HG03175 (cell line): Measurements from ENCODE around the gene RAB3IL1.
"Not testable (repeated sequence)": the region's sequence is repeated elsewhere in the genome, so short reads cannot be mapped to it uniquely, and the experiment has no call there.

Source experiments
- ATAC-seq: cut with Tn5 transposase; IDR thresholded peaks from one replicate; pipeline ENCODE4 v1.9.1; 2021; ENCODE audit warnings: mild to moderate bottlenecking, moderate library complexity; ENCODE audit not compliant: unreplicated experiment

Gene RAB3IL1

DNA sequence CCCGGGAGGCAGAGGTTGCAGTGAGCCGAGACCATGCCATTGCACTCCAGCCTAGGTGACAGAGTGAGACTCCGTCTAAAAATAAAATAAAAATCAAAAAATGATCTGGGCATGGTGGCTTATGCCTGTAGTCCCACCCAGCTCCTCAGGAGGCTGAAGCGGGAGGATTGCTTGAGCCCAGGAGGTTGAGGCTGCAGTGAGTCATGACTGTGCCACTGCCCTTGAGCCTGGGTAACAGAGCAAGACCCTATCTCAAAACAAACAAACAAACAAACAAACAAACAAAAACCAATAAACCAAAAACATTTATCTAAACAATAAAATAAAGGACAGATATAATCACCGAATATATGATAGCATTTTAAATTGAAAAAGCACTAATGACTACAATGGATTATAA, 36.3 kb upstream of the RAB3IL1 start:
- not testable (repeated sequence) for ATAC-seq

DNA sequence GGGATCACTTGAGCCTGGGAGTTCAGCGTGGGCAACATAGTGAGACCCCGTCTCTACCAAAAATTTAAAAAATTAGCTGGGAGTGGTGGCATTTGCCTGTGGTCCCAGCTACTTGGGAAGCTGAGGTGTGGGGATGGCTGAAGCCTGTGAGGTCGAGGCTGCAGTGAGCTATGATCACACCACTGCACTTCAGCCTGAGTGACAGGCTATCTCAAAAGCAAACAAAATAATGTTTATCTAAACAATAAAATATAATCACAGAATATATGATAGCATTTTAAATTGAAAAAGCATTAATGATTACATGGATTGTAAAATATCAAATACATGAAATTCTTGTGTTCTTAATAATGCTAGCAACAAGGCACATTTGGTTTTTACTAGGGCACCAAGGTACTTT, 35.5 kb upstream of the RAB3IL1 start:
- no peak for ATAC-seq

DNA sequence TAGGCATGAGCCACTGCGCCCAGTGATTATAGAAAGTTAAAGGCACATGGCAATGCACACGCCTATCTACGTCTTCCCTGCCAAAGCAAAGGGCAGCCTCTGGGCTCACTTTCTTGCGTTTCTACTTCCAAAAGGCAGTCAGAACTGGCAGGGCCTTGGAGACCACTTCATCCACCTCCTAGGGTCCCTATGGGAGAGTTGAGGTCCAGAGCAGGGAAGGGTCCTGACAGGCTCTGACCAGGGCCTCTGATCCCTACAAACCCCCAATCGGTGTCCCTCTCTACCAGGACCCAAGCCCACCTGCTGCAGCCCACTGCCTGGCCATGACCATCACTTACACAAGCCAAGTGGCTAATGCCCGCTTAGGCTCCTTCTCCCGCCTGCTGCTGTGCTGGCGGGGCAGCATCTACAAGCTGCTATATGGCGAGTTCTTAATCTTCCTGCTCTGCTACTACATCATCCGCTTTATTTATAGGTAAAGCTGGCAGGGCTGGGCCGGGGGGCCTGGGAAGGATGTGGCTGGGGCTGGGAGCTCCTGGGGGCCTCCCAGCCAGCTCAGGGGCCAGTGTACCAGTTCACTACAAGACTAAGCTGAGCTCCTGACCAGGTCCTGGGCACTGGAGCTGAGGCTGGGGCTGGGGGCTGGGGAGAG, 34.2 kb upstream of the RAB3IL1 start:
- no peak for ATAC-seq

DNA sequence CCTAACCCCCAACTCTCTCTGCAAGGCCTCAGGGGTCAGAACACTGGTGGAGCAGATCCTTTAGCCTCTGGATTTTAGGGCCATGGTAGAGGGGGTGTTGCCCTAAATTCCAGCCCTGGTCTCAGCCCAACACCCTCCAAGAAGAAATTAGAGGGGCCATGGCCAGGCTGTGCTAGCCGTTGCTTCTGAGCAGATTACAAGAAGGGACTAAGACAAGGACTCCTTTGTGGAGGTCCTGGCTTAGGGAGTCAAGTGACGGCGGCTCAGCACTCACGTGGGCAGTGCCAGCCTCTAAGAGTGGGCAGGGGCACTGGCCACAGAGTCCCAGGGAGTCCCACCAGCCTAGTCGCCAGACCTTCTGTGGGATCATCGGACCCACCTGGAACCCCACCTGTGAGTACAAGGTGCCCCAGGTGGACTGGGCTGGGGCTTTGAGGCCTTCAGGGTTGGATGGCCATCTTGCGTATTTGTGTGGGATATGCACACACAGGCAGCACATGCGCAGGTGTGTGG, 32.7 kb upstream of the RAB3IL1 start, which contains the start of gene BEST1:
TSS of gene BEST1 (plus strand) at position 317 of the 513 bp plus-strand sequence. CDS start 1,456 bp downstream, outside the sequence.
- no peak for ATAC-seq

DNA sequence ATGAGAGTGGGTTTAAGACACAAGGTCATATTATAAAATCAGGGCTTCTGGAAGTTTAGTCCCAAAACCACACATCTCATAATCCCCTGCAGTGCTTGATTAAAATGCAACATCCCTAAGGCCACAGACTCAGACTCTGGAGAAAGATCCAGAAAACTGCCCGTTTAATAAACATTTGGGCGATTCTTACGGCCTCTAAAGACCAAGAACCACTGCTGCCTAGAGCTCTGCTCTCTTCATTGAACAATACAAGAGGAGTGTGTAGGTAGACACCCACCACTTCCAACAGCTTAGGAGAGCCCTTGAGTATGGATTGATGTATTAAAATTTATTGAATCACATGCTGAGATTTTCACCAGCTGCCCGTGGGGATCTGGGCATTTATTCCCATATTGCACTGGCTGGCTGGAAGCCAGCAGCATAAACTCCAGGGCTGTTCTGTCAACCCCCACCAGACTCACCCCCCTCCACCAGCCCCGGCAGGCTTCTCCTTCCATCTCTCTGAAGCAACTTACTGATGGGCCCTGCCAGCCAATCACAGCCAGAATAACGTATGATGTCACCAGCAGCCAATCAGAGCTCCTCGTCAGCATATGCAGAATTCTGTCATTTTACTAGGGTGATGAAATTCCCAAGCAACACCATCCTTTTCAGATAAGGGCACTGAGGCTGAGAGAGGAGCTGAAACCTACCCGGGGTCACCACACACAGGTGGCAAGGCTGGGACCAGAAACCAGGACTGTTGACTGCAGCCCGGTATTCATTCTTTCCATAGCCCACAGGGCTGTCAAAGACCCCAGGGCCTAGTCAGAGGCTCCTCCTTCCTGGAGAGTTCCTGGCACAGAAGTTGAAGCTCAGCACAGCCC, 32.0 kb upstream of the RAB3IL1 start:
- ATAC-seq, result no peak

DNA sequence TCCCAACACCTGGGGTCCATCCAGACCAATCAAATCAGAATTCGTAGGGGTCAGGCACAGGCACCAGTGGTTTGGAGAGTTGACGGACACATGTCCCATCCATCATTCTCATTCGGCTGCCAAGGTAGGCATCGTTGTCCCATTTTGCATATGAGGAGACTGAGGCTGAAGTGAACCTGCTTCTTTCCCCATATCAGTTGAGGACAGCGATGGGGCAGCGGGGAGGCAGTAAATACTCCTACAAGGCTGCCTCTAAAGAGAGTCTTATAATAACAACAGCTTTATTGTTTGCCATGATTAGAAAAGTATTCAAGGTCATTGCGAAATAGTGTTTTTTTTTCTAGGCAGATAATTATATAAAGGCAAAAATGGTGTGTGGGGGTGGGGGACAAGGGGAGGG, 31.1 kb upstream of the RAB3IL1 start:
- no peak for ATAC-seq

DNA sequence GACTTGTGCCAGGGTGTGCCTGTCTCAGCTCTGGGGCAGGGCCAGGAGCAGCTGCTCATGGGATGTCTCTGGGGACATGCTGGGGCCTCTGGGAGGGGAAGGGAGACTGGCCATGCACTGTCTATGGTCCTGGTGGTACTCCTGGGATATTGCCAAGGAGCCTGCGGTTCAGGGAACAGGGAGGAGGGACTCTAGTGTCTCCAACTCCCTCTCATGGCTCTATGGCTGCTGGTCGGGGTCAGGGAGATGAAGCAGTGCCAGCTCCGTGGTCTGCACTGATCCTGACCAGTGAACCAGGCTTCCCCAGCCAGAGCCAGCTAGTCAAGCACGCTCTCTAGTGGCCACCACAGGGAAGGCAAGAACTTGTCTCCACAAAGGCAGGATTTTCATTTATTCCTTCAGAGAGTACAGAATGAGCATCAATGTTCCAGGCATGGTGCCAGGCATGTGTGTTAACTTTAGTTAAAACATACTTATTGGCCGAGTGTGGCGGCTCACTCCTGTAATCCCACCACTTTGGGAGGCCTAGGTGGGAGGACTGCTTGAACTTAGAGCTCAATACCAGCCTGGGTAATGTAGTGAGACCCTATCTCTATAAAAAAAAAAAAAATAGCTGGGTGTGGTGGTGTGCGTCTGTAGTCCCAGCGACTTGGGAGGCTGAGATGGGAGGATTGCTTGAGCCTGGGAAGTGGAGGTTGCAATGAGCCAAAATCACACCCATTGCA, 30.3 kb upstream of the RAB3IL1 start:
- no peak for ATAC-seq

DNA sequence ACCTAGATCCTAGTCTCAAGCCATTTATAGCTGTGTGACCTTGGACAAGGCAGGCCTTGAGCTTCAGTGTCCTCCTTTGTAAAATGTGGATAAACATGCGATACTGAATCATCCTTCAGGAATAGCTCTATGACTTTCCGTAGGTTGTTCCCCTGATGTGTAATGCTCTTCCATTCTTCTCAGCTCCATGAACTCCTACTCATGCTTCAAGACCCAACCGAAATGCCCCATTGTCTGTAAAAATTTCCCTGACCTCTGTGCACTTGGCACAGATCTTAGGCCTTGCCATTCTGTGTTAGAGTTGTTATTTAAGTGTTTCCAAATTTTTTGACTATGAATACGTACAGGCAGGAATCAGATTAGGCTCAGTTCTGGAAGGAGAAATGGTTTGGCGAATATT, 29.5 kb upstream of the RAB3IL1 start:
- ATAC-seq, result no peak

DNA sequence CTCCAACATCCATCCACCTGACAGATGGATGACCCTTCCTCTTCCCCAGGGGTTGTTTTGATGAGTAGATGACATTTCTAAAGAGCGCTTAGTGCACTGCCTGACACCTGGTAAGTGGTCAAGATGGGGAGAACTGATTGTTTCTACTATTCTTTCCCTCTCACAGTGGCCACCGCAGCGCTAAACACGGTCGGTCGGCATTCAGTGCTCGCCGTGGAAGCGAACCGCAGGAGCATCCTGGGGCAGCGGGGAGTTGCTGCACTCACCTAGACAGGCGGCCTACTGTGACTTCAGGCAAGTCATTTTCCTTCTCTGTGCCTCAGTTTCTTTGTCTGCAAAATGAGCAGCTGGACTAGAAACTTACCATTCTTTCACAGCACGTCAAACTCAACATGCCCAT, 27.8 kb upstream of the RAB3IL1 start:
- no peak for ATAC-seq

DNA sequence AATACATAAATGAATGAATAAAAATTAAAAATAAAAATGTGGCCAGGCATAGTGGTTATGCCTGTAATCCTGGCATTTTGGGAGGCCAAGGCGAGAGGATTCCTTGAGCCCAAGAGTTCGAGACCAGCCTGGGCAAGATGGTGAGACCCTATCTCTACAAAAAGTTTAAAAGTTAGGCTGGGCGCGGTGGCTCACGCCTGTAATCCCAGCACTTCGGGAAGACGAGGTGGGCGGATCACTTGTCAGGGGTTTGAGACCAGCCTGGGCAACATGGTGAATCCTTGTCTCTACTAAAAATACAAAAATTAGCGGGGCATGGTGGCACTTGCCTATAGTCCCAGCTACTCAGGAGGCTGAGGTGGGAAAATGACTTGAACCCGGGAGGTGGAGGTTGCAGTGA, 23.1 kb upstream of the RAB3IL1 start:
- ATAC-seq, result no peak

DNA sequence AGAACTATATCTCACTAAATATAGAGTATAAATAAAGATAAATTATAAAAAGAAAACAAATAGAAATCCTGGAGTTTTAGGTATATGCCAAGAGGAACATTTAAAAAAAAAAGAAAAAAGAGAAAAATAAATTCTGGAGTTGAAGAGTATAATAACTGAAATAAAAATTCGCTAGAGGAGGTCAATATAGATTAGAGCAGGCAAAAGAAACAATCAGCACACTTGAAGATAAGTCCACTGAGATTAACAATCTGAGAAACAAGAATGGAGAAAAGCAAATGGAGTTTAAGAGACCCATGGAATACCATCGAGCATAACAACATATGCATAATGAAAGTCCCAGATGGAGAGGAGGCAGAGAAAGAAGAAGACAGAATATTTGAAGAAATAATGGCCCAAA, 18.5 kb upstream of the RAB3IL1 start:
- no peak for ATAC-seq

DNA sequence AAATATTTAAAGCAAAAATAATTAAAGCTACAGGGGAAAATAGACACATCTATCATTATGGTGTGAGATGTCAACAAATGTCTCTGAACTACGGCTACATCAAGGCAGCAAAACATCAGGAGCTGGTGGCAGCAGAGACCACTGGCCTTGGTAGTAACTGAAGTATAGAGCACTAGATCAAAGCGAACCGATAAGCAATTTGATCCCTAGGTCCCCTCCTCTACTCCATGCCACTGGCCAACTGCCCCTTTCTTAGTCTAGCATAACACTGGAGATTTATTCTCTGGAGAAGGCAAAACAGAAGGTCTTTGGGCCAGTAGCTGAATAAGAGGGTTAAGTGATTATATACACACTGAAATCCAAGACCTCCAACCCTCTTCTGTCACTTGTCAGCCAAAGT, 13.6 kb upstream of the RAB3IL1 start:
- no peak for ATAC-seq

DNA sequence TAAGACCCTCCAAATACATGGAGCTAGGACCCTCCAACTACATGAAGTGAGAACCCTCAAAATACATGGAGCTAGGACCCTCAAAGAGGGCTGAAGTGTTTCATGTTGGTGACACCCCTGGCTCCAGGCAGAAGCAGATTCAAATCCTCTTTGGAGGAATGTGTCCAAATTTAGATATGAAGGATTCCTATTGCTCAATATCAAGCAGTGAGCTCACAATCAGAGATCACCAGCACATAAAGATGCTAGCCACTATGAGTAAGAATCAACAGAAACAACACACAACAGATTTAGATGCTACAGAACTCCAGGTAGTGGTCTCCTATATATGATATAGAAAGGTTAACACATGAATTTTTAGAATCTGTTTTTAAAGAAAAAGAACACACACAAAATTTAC, 11.2 kb upstream of the RAB3IL1 start:
- ATAC-seq, result no peak

DNA sequence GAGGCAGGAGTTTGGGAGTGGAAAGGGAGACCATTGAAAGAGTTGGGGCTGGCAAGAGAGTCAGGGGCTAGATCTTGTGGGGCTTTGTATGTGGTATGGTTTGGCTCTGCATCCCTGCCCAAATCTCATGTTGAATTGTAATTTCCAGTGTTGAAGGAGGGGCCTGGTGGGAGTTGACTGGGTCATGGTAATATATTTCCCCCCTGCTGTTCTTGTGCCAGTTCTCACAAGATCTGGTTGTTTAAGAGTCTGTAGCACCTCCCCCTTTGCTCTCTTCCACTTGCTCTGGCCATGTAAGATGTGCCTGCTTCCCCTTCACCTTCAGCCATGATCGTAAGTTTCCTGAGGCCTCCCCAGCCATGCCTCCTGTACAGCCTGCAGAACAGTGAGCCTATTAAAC, 10.1 kb upstream of the RAB3IL1 start:
- no peak for ATAC-seq

DNA sequence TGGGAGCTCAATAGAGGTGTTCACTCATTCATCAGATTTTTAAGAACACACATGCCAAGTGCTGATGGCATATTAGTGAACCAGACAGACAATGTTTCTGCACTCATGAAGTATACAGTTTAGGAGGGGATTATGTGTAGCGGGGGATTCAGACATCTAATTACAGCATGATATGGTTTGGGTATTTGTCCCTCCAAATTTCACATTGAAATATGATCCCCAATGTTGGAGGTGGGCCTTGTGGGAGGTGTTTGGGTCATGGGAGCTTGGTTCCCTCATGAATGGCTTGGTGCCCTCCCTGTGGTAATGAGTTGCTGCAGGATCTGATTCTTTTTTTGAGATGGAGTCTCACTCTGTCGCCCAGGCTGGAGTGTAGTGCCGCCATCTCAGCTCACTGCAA, 8.9 kb upstream of the RAB3IL1 start:
- no peak for ATAC-seq

DNA sequence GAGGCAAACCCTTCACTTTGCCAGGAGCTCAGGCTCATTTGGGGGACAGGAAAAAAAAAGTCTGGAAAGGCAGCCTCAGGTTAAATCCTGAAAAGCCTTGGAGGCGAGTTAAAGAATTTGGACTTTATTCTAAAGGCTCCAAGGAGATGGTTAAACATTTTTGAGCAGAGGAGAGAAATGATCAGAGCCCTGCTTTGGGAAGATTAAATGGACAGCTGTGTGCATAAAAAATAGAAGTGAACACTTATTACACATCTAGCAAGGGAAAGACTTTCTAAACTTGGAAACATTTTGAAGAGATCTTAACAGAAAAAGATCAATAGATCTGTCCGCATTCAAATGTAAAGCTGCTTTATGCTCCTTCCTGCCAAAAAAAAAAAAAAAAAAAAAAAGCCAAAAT, 8.4 kb upstream of the RAB3IL1 start:
- no peak for ATAC-seq

DNA sequence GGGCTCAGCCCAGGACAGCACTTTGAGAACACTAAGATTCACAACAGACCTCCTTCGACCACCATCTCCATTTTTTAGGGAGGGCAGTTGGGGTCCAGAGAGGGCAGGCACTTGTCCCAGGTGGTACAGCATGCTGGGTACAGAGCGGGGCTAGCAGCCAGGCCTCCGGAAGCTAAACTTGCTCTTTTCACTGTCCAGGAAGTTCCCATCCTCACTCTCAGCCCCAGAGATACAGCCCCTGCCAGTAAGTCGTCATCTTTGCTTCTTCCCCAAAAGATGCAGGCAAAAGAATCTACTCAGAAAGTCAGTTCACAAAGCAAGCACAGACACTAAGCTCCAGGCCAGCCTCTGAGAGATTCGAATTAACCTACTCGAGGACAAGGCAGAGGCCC, 6.7 kb upstream of the RAB3IL1 start:
- no peak for ATAC-seq

DNA sequence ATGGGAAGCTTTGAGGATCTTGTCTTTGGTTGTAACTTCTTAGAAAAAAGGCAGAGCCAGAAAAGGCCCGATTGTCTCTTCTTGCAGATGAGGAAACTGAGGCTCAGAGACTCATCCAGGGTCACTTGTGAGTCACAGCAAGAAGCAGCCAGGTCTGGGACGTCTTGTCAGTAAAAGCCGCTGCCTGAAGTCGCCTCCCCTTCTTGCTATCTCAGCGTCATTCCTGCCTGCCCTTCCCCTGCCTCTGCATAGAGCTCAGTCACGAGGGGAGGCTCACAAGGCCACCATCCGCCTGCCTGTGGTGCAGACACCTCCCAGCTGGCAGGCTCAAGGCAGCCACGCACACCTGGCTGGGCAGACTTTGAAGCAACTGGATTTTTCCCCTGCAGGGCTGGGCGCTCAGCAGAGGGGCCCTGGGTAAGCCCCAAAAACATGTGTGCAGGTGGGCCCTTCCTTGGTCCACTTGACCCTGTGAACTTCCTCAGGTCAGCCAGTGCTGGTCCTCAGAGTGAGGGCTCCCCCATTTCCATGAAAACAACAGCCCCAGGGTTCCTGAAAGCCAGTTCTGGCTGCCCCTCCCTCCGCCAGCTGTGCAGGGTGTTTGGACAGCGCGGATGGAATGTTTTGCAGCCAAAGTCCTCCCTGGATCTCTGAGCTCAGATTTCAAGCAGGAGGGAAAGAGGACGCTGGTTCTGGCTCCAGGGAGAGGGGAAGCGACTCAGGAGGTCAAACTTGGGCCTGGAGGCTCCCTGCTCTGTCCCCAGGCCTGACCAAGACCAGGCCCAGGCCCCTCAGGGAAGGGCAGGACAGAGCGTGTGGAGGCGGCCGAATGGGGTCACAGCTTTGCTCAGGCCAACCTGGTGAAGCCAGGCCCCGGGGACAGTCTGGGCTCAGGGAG, 6.0 kb upstream of the RAB3IL1 start:
- ATAC-seq, result no peak

DNA sequence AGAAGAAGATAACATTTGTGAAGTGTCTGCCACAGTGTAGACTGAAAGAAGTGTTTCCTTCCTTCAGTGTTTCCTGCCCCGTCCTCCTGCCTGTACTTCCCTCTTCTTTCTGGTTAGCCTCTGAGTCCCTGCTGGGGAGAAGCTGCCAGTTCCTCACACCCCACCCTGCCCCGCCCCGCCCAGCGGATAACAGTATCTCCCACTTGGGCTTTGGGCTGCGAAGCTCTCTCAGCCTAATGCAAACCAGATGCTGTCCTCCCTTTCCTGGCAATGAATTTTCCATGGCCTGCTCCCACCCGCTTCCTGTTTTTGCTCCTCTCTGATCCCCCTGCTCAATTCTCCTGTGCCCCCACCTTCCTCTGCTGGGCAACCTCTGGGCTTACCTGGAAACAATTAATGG, 5.2 kb upstream of the RAB3IL1 start:
- ATAC-seq, result no peak

DNA sequence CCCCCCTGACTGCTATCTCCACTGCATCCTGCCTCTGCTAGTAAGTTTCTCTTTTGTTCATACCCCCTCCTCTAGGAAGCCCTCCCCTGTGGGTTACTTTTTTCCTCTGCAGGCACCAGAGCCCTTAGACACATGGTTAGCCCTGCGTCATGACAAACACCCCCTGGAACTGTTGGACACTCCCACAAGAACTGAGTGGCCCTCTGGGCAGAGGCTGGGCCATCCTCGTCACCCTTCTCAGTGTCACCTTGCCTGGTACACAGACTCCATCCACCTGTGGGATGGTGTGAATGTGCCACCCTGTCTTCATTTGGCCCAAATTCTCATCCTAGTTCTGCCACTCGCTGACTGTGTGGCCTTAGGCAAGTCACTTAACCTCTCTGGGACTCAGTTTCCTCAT, 4.1 kb upstream of the RAB3IL1 start:
- ATAC-seq, result no peak
